Naive B cell (primary cell): ENCODE measurements around the gene ATXN3. TPM values are rescaled to one million over a fixed set of nuclear protein-coding genes. Genes with fewer than 3 reads are reported as not detected.
A peak's percentile ranks its signal among the peaks of the same experiment; 100 is the strongest.

Experiments used
- ATAC-seq, 2 donors: fragments of 150-1000 bp; cut with Tn5 transposase; 2 replicates each; pipeline ENCODE4 v1.10.0; 2021; ENCODE audit warnings: low read depth in 2 of 2, mild to moderate bottlenecking in 2 of 2, moderate library complexity in 2 of 2
- DNase-seq: peaks from one replicate; pipeline ENCODE4 v3.0.0; 2022
- H3K27ac Mint-ChIP-seq, 6 donors: one replicate each; pipeline ENCODE4 v1.8.0; 2020 to 2022; ENCODE audit warnings: mild to moderate bottlenecking in 6 of 6, mixed read lengths in 6 of 6, moderate library complexity in 5 of 6, inconsistent platforms in 2 of 6
- H3K27me3 Mint-ChIP-seq, 3 donors: one replicate each; pipeline ENCODE4 v1.8.0; 2021 to 2022; ENCODE audit warnings: mixed read lengths in 3 of 3, mild to moderate bottlenecking in 1 of 3
- H3K36me3 Mint-ChIP-seq, 2 donors: one replicate each; pipeline ENCODE4 v1.8.0; 2020 to 2022; ENCODE audit warnings: mixed read lengths in 2 of 2, inconsistent platforms in 1 of 2, mild to moderate bottlenecking in 1 of 2
- H3K4me1 Mint-ChIP-seq, 3 donors: one replicate each; pipeline ENCODE4 v1.8.0; 2020 to 2022; ENCODE audit warnings: mixed read lengths in 3 of 3, inconsistent platforms in 1 of 3, mild to moderate bottlenecking in 1 of 3, moderate library complexity in 1 of 3
- H3K4me3 Mint-ChIP-seq, 8 donors: one replicate each; pipeline ENCODE4 v1.8.0; 2020 to 2022; ENCODE audit warnings: mild to moderate bottlenecking in 8 of 8, mixed read lengths in 8 of 8, moderate library complexity in 8 of 8, inconsistent platforms in 2 of 8
- H3K9me3 Mint-ChIP-seq, 7 donors: one replicate each; pipeline ENCODE4 v1.8.0; 2020 to 2022; ENCODE audit warnings: mixed read lengths in 7 of 7, mild to moderate bottlenecking in 5 of 7, inconsistent platforms in 2 of 7, moderate library complexity in 1 of 7
- polyA plus RNA-seq, 6 donors: library from polyadenylated mRNA; unstranded; fragments of 300-500 nt; fragmentation: Illumina TruSeq; gene quantifications; one replicate each; pipeline ENCODE4 v1.2.3, GENCODE V29; 2021; ENCODE audit warnings: low read depth in 6 of 6

Gene ATXN3
- polyA plus RNA-seq = 10 to 100 TPM in 5 of 6 donors, 1 to 10 TPM in 1; 9.0 to 23.4 (median 16.0) TPM

- peak; percentile 92 for DNase-seq
- H3K9me3 Mint-ChIP-seq = no peaks in the 10 kb centered on the region
- H3K27ac Mint-ChIP-seq = peak within 1 kb of the TSS; percentile 91 to 98 (median 96)
- H3K4me3 Mint-ChIP-seq = peak within 1 kb of the TSS; percentile 92 to 99 (median 98)
- peaks cover 26 to 38% (median 31%) of the 10 kb centered on the region in 3 donors for H3K4me1 Mint-ChIP-seq
- no peaks in the 10 kb centered on the region for H3K36me3 Mint-ChIP-seq
- no peaks in the 10 kb centered on the region for H3K27me3 Mint-ChIP-seq
- peak; percentile 91 to 93 for ATAC-seq
Observed at GRCh38 chr14:92106143-92106926, at the start of gene ATXN3. Gene ATXN3 (minus strand): TSS chr14:92106582. CDS start chr14:92106552, 30 bp downstream.

GRCh38 chr14:92154283-92154942 is 48.0 kb upstream of the ATXN3 start:
- no peak overlapping the region for H3K27ac Mint-ChIP-seq

DNA sequence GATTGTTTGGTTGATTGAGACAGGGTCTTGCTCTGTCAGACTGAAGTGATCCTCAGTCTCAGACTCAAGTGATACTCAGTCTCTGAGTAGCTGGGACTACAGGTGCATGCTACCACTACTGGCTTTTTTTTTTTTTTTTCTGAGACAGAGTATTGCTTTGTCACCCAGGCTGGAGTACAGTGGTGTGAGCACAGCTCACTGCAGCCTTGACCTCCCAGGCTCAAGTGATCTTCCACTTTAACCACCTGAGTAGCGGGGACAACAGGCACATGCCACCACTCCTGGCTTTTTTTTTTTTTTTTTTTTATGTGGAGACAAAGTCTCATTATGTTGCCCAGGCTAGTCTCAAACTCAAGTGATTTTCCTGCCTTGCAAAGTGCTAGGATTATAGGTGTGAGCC is 47.2 kb upstream of the ATXN3 start:
- H3K27ac Mint-ChIP-seq = no peak overlapping the region
- peaks cover 19 to 27% of the 10 kb centered on the region in 2 donors for H3K36me3 Mint-ChIP-seq
- H3K9me3 Mint-ChIP-seq = no peaks in the 10 kb centered on the region
- H3K4me3 Mint-ChIP-seq = no peak overlapping the region
- no peaks in the 10 kb centered on the region for H3K27me3 Mint-ChIP-seq
- no peak for ATAC-seq
- DNase-seq = no peak
- peaks cover 0 to 2% (median 0%) of the 10 kb centered on the region in 3 donors for H3K4me1 Mint-ChIP-seq

More at GRCh38 chr14:92154283-92154942, 48.0 kb upstream of the ATXN3 start:
- peaks cover 26 to 27% of the 10 kb centered on the region in 2 donors for H3K36me3 Mint-ChIP-seq
- peaks cover 0 to 2% (median 0%) of the 10 kb centered on the region in 3 donors for H3K4me1 Mint-ChIP-seq
- ATAC-seq = no peak
- no peak overlapping the region for H3K4me3 Mint-ChIP-seq
- no peaks in the 10 kb centered on the region for H3K9me3 Mint-ChIP-seq
- no peaks in the 10 kb centered on the region for H3K27me3 Mint-ChIP-seq
- DNase-seq = no peak

DNA sequence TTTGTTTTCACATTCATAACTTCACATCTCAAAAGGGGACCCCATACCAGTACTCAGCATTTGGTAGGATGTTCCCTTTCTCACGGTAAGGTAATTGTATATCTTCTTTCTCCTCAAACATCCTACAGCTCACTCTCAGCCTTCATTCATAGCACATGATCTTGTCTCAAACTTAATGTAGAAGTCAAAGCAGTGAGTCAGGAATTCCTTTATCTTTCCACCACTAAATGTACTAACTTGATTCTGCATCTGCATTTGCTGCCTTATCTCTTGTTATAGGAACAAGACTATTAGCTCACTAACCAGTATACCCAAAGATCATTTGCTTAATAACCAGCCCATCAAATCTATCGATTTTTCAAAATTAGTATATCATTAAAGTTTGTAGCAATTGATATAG is 38.3 kb upstream of the ATXN3 start:
- no peaks in the 10 kb centered on the region for H3K27me3 Mint-ChIP-seq
- H3K4me3 Mint-ChIP-seq = no peak overlapping the region
- no peaks in the 10 kb centered on the region for H3K9me3 Mint-ChIP-seq
- peaks cover 5 to 15% (median 11%) of the 10 kb centered on the region in 3 donors for H3K4me1 Mint-ChIP-seq
- ATAC-seq = no peak
- no peak for DNase-seq
- peaks cover 28 to 39% of the 10 kb centered on the region in 2 donors for H3K36me3 Mint-ChIP-seq
- peak overlapping the region in 1 of 6 donors; percentile 61 for H3K27ac Mint-ChIP-seq

- peaks cover 28 to 39% of the 10 kb centered on the region in 2 donors for H3K36me3 Mint-ChIP-seq
- no peak for ATAC-seq
- H3K27ac Mint-ChIP-seq = no peak overlapping the region
- H3K4me3 Mint-ChIP-seq = no peak overlapping the region
- no peaks in the 10 kb centered on the region for H3K9me3 Mint-ChIP-seq
- DNase-seq = no peak
- peaks cover 5 to 15% (median 11%) of the 10 kb centered on the region in 3 donors for H3K4me1 Mint-ChIP-seq
- H3K27me3 Mint-ChIP-seq = no peaks in the 10 kb centered on the region
Observed at GRCh38 chr14:92143962-92144361, 37.6 kb upstream of the ATXN3 start.

DNA sequence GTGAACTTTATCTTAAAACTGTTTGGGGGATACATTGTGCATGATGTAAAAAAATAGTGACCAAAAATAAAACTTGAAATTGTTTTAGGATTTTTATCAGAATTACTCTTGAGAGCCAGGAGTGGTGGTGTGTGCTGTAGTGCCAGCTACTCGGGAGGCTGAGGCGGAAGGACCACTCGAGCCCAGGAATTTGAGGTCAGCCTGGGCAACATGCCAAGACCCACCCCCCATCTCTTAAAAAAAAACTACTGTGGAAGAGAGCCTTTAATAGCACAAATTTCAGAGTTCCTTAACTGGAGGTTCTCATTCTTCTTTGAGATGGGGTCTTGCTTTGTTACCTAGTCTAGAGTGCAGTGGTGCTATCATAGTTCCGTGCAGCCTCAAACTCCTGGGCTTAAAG is 36.9 kb upstream of the ATXN3 start:
- DNase-seq = no peak
- Mint-ChIP-seq H3K4me3 (no peak overlapping the region), H3K4me1 (peaks cover 5 to 13% (median 11%) of the 10 kb centered on the region in 3 donors), H3K27me3 (no peaks in the 10 kb centered on the region), H3K9me3 (no peaks in the 10 kb centered on the region), H3K36me3 (peaks cover 28 to 39% of the 10 kb centered on the region in 2 donors), H3K27ac (no peak overlapping the region)
- no peak for ATAC-seq

DNA sequence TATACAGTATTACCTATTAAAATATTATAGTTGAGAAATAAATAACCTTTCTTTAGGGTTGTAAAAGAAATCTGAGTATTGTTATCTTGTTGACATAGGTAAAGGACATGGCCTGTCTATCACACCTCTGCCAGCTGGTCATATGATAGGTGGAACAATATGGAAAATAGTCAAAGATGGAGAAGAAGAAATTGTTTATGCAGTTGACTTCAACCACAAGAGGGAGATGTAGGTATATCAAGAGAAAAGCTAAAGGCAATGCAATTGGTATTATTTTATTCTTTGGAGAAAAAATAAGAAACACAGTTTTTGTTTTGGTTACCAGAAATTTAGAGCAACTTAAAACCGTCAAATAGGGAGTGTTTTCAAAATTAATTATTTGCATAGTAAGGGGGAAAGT is 28.9 kb upstream of the ATXN3 start:
- no peaks in the 10 kb centered on the region for H3K27me3 Mint-ChIP-seq
- no peak overlapping the region for H3K4me3 Mint-ChIP-seq
- peaks cover 13 to 19% of the 10 kb centered on the region in 2 donors for H3K36me3 Mint-ChIP-seq
- H3K27ac Mint-ChIP-seq = peak overlapping the region in 1 of 6 donors; percentile 9
- H3K4me1 Mint-ChIP-seq = peaks cover 0 to 2% (median under 1%) of the 10 kb centered on the region in 3 donors
- DNase-seq (no peak), ATAC-seq (no peak)
- no peaks in the 10 kb centered on the region for H3K9me3 Mint-ChIP-seq

- Mint-ChIP-seq H3K36me3 (peaks cover 13 to 19% of the 10 kb centered on the region in 2 donors), H3K27me3 (no peaks in the 10 kb centered on the region), H3K9me3 (no peaks in the 10 kb centered on the region), H3K27ac (no peak overlapping the region), H3K4me3 (no peak overlapping the region), H3K4me1 (peaks cover 3 to 7% (median 6%) of the 10 kb centered on the region in 3 donors)
- DNase-seq (no peak), ATAC-seq (no peak)
Observed at GRCh38 chr14:92134456-92134855, 28.1 kb upstream of the ATXN3 start.

DNA sequence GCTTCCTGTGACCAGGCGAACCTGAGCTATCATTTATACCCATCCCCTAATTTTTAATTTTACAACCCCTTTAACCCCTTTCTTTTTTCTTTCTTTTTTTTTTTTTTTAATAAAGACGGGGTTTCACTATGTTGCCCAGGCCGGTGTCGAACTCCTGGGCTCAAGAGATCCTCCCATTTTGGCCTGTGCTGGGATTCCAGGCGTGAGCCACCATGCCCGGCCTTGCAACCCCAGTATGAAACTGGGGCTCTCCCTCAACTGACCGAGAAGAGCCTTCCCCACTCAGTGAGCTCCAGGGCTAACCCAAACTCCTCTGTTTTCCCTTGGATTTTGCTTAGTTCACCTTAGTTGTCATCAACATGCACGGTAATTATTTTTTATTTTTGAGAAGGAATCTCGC is 16.4 kb upstream of the ATXN3 start:
- peak overlapping the region; percentile 91 to 100 (median 99) for H3K4me3 Mint-ChIP-seq
- peaks cover 39 to 58% (median 43%) of the 10 kb centered on the region in 3 donors for H3K4me1 Mint-ChIP-seq
- DNase-seq = no peak
- no peaks in the 10 kb centered on the region for H3K27me3 Mint-ChIP-seq
- H3K9me3 Mint-ChIP-seq = no peaks in the 10 kb centered on the region
- peaks cover 7 to 20% of the 10 kb centered on the region in 2 donors for H3K36me3 Mint-ChIP-seq
- ATAC-seq = no peak
- peak overlapping the region; percentile 93 to 100 (median 100) for H3K27ac Mint-ChIP-seq

- Mint-ChIP-seq H3K4me3 (peak overlapping the region; percentile 91 to 100 (median 99)), H3K4me1 (peaks cover 35 to 56% (median 43%) of the 10 kb centered on the region in 3 donors), H3K27ac (peak overlapping the region; percentile 95 to 100 (median 100)), H3K36me3 (peaks cover 5 to 16% of the 10 kb centered on the region in 2 donors), H3K27me3 (no peaks in the 10 kb centered on the region), H3K9me3 (no peaks in the 10 kb centered on the region)
- ATAC-seq (peak in 1 of 2 donors; percentile 4), DNase-seq (no peak)
Observed at GRCh38 chr14:92122351-92122677, 15.9 kb upstream of the ATXN3 start.

DNA sequence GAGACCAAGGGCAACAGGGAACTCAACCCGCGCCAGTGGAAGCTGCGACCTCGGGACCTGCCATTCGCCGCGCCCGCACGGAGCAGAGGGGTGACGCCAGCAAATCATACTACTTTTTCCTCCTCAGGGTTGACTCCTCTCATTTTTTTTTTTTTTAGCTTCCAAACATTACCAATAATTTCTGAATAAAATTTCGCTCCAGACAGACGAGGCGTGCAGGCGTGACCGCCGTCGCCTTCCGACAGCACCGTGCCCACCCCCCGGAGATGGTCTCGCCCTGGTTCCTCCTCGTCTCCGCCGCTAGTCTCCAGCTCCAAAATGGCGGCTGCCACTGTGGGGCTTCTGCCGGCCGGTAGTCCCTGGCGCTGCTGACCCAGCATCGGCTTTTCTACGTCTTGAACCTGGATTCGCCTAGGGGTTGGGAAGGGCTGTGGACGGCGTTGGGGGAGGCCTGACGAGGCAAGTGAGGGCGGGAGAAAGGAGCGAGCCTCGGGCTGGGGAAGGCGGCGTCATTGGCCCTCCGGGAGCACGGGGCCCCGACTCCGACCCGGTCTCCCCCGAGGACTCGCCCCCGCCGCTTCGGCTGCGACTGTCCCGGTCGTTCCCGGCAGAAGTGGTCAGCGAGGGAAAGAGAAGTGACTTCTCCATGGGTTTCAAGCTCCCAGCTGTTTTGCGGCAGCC is 15.4 kb upstream of the ATXN3 start, which contains the start of the genes CPSF2 and NDUFB1:
CPSF2 (plus strand) TSS at position 300 of the 681 bp plus-strand sequence. CDS start 9,016 bp downstream, outside the sequence.
NDUFB1 (minus strand) TSS at position 37 of the 681 bp plus-strand sequence. CDS start 4,069 bp downstream, outside the sequence.
- Mint-ChIP-seq H3K4me3 (peak within 1 kb of the TSS; percentile 91 to 100 (median 99)), H3K27me3 (no peaks in the 10 kb centered on the region), H3K27ac (peak within 1 kb of the TSS; percentile 95 to 100 (median 100)), H3K36me3 (peaks cover 0 to 11% of the 10 kb centered on the region in 2 donors), H3K9me3 (no peaks in the 10 kb centered on the region), H3K4me1 (peaks cover 30 to 57% (median 38%) of the 10 kb centered on the region in 3 donors)
- peak; percentile 84 for DNase-seq
- ATAC-seq = peak; percentile 87 to 89

DNA sequence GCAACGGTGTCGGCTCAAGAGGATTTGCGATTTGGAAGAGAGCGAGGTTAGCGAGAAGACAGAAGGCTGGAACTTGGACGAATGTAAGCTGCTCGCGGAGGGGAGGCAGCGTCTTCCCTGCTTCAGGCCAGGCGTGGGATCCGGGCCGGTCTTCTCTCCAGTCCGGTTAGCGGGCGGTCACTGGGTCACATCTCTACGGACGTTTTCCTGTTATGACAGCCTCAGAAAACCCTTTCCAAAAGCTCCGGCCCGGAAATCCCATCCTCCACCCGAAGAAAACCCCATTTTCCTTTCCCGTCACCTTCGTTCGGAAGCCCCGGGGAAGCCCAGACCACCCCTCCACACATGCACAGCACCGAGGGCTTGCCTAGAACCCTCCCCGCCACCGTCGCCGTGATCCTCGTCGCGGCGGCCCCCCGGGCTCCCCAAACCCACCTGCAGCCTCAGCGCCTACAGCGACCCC is 14.9 kb upstream of the ATXN3 start:
- peaks cover 29 to 59% (median 36%) of the 10 kb centered on the region in 3 donors for H3K4me1 Mint-ChIP-seq
- ATAC-seq = peak; percentile 11 to 15

GRCh38 chr14:92109490-92109889 is 3.1 kb upstream of the ATXN3 start:
- H3K9me3 Mint-ChIP-seq = no peaks in the 10 kb centered on the region
- H3K27ac Mint-ChIP-seq = peak overlapping the region in 1 of 6 donors; percentile 63
- peak overlapping the region in 1 of 8 donors; percentile 14 for H3K4me3 Mint-ChIP-seq
- peaks cover 13 to 21% (median 16%) of the 10 kb centered on the region in 3 donors for H3K4me1 Mint-ChIP-seq
- DNase-seq (no peak), ATAC-seq (no peak)
- H3K36me3 Mint-ChIP-seq = no peaks in the 10 kb centered on the region
- H3K27me3 Mint-ChIP-seq = no peaks in the 10 kb centered on the region

More for the DNA sequence above, 14.9 kb upstream of the ATXN3 start:
- no peaks in the 10 kb centered on the region for H3K27me3 Mint-ChIP-seq
- H3K27ac Mint-ChIP-seq = peak overlapping the region; percentile 95 to 100 (median 100)
- no peaks in the 10 kb centered on the region for H3K9me3 Mint-ChIP-seq
- H3K36me3 Mint-ChIP-seq = peaks cover 0 to 10% of the 10 kb centered on the region in 2 donors
- peak; percentile 11 for DNase-seq
- peak overlapping the region; percentile 91 to 100 (median 99) for H3K4me3 Mint-ChIP-seq
